Hematopoietic multipotent progenitor cell (in vitro differentiated cells): ENCODE measurements around the gene CXCL10. TPM values are rescaled to one million over a fixed set of nuclear protein-coding genes. Genes with fewer than 3 reads are reported as not detected.
A peak's percentile ranks its signal among the peaks of the same experiment; 100 is the strongest.

ENCODE experiments used
- DNase-seq, 3 donors: peaks; one replicate each; pipeline ENCODE4 v3.0.0-alpha.2; 2011 to 2015; ENCODE audit warnings: low read depth in 2 of 3, low spot score in 2 of 3
- total RNA-seq: library from RNA; depleted of rRNA; stranded (reverse); fragments of >200 nt; gene quantifications from one replicate; pipeline ENCODE4 v1.2.3, GENCODE V29; 2012

CXCL10 gene
- total RNA-seq, 1 donor, result 0.81 TPM

- DNase-seq, result no peak
Observed at GRCh38 chr4:75997081-75997480, 26.2 kb downstream of the CXCL10 start.

GRCh38 chr4:75995727-75996126 lies 27.6 kb downstream of the CXCL10 start:
- peak; percentile 21 to 70 (median 41) for DNase-seq

- no peak for DNase-seq
Observed at GRCh38 chr4:75992462-75992861, 30.8 kb downstream of the CXCL10 start.

- DNase-seq, result peak in 1 of 3 donors; percentile 45
Observed at GRCh38 chr4:75989846-75990528, 33.3 kb downstream of the CXCL10 start.

GRCh38 chr4:75985116-75985515 lies 38.2 kb downstream of the CXCL10 start:
- no peak for DNase-seq

- DNase-seq, result no peak
Observed at GRCh38 chr4:75980576-75980975, 42.7 kb downstream of the CXCL10 start.

- no peak for DNase-seq
Observed at GRCh38 chr4:75976177-75976576, 47.1 kb downstream of the CXCL10 start.

- no peak for DNase-seq
Observed at GRCh38 chr4:75973766-75974165, 49.5 kb downstream of the CXCL10 start.

Other genes starting within 250 kb of the CXCL10 start
- gene PPEF2, start 121.0 kb downstream of the CXCL10 start, total RNA-seq, result under 0.01 TPM
- 49.3 TPM for gene NAAA, start 82.5 kb downstream of the CXCL10 start, total RNA-seq
- 9.4 TPM for gene SDAD1, start 32.6 kb downstream of the CXCL10 start, total RNA-seq
- under 0.01 TPM for gene CXCL9, start 16.0 kb downstream of the CXCL10 start, total RNA-seq
- 0.27 TPM for gene CXCL11, start 12.6 kb upstream of the CXCL10 start, total RNA-seq
- gene ART3, start 51.2 kb upstream of the CXCL10 start, total RNA-seq, result not detected
- gene NUP54, start 124.9 kb upstream of the CXCL10 start, total RNA-seq, result 36.4 TPM
- 32.9 TPM for gene SCARB2, start 190.3 kb upstream of the CXCL10 start, total RNA-seq
- gene FAM47E, start 228.2 kb upstream of the CXCL10 start, total RNA-seq, result 1.3 TPM